ENCODE results near the gene DOCK2.
"Not testable (repeated sequence)": the region's sequence is repeated elsewhere in the genome, so short reads cannot be mapped to it uniquely, and the experiment has no call there.

Gene DOCK2

DNA sequence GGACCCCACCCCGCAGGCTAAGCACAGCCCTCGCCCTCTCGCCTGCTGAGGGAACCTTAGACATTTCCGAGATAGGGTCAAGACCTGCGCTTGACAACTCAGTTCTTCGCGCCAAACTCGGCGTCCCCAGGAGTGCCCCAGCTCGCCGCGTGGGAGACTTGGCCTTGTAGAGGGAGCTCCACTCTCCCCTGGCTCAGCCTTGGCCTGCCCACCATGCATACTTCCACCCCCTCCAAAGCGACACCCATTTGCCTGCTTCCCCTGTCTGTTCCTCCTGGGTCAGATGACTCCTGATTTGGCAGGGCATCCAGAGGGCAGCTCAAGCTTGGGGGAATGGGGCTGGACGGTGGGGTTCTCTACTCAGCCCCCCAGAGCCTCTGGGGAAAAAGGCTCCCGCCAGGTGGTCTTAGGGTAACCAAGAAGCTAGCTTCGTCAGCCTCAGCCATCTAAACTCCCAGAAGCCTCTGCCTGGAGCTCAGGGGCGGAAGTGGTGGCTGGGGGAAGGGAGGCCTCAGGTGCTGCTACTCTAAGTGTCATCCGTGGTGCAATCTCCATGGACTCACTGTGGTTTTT is 560 bp downstream of the DOCK2 start:
- peak in 1 of 2 donors; percentile 43 for DNase-seq (ENCODE audit: low read depth in 2 of 2)

DNA sequence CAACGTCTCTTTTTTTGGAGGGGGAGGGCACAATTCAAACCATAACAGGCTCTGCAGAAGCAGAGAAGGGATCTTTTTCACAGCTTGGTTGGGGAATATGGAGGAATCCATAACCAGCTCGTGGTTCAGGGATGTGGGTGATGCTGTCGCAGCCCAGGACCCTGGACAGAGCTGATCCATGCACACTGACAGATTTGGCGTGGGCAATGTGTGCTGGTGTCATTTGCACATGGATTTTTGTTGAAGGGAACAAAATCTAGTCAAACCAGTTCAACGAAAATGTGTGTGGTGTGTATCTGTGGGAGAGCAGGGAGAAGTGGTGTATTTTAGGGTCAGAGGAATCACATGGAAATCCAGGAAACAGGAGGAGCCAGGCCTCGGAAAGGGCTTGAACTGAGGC is 4.2 kb downstream of the DOCK2 start:
- DNase-seq (ENCODE audit: low read depth in 2 of 2) = no peak

DNA sequence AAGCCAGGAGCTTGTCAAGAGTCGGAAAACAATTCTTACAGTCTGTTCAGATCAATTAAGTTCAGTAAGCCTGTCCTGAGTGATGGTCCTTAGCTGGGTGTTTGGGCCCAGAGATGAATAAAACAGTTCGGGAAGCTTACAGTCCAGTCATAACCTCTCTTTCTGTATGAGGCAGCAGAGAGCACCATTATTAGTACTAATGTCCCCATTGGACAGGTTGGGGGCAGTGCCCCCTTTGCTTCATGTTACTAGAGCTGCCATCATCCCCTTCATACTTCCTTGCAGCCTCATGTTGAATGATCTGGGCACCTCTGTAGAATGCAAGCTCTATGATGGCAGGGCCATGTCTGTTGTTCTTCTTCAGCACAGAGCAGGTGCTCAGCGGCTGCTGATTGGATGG is 9.8 kb downstream of the DOCK2 start:
- DNase-seq (ENCODE audit: low read depth in 2 of 2) = no peak

DNA sequence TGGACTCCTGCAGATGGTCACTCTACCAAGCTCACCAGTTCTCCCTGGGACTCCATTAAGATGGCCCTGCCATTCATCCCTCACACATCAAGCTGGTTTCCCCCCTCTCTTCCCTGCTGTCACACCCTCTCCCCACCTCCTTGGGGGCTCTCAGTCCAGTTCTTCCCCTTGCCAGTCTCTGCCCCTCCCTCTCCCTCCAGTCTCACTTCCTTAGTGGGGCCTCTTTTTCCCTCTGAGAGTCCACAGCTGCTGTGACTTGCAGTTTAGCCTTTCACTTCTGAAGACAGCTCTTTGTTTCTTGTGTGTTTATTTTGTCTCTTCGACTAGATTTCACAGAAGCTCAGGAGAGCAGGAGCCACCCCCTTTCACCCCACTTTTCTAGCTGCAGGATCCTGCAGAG is 10.5 kb downstream of the DOCK2 start:
- no peak for DNase-seq (ENCODE audit: low read depth in 2 of 2)

DNA sequence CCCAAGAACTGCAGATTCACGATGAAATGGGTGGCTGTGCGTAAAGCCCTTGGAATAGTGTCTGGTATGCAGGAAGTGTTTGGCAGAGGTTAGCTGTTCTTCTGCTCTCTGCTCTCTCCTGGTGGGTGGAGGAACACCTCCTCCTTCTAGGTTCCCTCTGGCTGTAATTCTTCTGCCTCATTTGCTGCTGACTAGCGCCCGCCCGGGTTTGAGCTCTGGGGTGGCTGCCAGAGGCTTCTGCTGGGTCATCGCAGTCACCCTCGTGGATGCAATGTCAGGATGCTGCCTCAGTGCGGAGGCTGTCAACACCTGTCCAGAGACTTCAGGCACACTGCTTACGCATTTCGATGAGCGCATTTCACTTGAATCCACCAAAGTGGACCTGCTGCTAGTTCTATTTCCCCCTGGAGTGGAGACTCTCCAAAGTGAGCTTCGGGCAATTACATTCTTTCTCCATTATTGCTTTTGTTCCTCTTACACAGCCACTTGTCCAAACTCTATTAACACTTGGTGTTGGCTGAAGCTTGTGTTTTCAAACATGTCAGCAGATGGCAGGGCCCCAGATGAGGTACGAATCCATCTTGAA is 11.7 kb downstream of the DOCK2 start:
- no peak for DNase-seq (ENCODE audit: low read depth in 2 of 2)

DNA sequence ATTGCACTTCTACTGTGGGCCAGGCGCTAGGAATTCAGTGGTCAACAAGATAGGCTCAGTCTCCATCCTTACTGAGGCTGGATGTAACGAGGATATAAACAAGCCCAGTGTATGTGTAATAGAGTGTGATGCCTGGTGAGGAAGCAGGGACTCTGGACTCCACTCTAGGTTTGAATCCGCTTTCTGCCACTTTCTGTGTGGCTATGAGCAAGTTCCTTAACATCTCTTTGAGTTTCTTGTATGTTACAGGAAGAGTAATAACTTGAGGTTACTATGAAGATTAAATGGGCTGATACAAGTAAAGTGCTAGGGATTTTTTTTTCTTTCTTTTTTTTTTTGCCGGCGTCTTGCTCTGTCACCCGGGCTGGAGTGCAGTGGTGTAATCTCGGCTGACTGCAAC is 12.4 kb downstream of the DOCK2 start:
- no peak for DNase-seq (ENCODE audit: low read depth in 2 of 2)

DNA sequence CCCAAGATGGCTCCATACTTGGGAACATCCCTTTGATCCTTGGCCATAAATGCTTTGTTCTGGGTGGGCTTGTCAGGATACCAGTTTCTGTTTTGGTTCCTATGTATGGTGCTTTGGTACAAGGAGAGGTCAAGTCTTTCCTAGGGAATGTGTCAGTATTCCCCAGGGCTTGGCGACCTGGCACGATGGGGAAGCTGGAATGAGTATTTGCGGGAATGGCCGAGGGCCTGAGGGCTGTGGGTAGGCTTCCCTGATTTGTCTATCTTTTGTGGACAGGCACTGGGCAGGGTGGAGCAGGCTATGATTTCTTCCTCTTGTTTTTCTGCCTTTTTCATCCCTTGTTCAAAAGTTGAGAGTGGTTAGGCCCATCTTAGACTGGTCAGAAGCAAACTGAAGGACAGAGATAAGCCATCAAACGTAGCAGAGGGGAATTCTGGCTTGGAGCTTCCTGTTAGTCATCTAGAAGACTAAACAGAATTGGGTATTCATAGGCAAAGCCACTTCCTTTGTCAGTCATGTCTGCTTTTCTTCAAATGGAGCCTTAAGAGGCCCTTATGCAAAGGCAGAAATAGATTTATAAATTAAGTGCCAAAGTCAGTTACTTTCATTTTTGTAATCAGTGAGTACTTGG is 13.7 kb downstream of the DOCK2 start:
- no peak for DNase-seq (ENCODE audit: low read depth in 2 of 2)

DNA sequence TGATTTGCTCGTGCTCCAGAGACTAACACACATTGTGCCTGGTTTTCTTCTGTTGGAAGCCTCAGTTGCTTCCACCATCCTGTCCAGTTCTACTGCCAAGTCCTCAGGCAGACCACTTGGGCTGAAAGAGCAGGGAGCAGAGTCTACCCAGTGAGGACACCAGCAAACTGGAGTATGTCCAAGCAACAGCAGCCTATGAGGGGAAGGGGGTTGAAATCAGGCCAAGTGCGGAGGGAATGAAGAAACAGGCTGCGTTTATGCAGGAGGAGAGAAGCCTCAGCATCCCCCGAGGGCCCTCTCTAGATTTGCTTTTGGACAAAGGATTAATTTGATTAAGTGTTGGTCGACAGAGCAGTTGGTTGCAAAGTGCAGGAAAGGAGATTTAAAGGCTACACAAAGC is 14.5 kb downstream of the DOCK2 start:
- no peak for DNase-seq (ENCODE audit: low read depth in 2 of 2)

DNA sequence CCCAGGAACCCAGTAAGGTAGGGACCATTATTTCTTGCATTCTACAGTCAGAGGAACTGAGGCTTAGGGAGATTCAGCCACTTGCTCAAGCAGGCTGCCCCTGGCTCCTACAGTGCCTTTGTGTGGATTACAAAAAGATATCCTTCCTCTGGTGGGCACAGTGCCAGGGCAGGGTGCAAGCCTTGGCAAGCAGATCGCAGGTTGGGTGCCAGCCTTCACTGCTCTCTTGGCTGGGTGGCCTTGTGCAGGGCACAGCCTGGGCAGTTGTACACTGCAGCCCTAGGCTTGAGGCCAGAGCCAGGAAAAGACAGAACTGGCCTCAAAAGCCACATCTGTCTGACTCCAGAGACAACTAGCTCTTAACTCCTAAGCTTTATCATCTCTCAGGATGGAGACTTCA is 15.0 kb downstream of the DOCK2 start:
- no peak for DNase-seq (ENCODE audit: low read depth in 2 of 2)

DNA sequence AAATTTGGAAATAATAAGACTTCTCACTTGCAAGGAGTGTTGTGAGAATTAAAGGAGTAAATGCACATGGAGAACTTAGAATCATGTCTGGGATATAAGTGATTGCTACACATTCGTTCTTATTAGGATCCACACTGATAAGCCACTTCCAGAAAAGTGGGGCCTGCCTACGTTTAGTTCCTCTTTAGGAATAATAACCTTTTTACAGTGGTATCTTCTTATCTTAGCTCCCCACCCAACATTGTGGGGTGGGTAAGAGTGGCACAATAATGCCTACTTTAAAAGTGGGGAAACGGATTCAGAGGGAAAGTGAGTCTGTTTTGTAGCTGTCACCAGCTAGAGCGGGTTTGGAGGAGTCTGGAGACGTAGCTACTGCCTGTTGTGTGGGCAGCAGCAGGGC is 16.0 kb downstream of the DOCK2 start:
- DNase-seq (ENCODE audit: low read depth in 2 of 2) = no peak

DNA sequence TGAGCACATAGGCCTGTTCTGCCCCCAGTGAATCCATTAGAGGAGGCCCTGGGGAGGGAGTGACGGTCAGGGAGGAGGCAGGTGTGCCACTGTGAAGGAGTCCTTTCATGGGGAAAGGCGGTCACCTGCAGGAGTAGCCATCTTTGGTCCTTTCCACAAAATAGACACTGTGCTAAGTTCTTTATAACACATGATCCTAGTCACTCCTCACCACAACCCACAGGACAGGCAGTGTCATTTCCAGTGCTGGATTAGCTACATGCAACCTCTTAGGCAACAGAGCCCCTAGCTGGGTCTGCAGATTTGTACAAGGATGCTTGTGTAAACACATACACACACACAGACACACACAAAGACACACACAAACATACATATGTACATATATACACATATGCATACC is 18.3 kb downstream of the DOCK2 start:
- no peak for DNase-seq (ENCODE audit: low read depth in 2 of 2)

DNA sequence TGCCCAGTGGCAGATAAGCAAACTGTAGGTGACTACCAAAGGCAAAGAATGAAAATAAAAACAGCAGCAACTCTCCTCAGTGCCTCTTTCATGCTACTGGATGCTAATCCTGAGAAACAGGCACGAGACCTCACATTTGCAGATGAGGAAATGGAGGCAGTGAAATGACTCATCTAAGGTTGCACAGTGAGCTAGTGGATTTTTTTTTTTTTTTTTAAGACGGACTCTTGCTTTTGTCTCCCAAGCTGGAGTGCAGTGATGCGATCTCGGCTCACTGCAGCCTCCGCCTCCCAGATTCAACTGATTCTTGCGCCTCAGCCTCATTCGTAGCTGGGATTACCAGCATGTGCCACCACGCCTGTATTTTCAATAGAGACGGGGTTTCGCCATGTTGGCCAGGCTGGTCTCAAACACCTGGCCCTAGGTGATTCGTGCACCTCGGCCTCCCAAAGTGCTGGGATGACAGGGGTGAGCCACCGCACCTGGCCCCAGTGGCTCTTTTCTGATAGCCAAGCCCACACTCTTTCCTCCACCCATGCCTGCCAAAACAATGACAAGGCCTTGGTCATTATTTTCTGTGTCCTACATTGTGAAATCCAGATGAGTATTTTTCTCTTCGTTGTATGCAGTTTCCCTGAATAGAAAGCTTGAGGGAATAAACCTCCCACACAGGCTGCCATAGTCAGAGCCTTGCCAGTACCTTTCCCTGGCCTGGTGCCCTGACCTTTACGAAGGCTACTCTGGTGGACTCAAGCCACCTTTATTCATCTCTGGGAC is 19.2 kb downstream of the DOCK2 start:
- no peak for DNase-seq (ENCODE audit: low read depth in 2 of 2)

DNA sequence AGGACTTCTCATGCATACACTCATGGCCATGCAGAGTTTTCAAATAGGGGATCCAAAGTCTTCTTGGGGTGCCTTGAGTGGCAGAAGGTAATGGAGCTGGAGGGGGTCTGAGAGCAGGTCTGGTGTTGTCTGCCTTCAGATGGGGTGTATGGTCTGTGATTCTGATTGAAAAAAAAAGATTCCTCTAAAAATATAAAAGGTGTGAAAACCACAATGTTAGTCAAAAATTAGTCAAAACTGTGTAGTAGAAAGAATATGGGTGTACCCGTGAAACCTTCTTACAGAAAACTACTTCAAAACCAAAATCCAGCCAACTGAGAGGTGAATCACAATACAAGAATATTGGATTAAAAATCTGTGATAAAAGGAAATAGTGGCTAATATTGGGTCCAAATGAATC is 20.1 kb downstream of the DOCK2 start:
- no peak for DNase-seq (ENCODE audit: low read depth in 2 of 2)

DNA sequence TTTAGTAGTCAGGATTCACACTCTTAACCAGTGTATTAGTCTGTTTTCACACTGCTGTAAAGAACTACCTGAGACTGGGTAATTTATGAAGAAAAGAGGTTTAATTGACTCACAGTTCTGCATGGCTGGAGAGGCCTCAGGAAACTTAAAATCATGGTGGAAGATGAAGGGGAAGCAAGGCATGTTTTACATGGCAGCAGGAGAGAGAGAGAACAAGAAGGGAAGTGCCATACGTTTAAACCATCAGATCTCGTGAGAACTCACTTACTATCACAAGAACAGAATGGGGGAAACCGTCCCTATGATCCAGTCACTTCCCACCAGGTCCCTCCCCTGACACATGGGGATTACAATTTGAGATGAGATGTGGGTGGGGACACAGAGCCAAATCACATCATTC is 25.4 kb downstream of the DOCK2 start:
- not testable (repeated sequence) for DNase-seq (ENCODE audit: low read depth in 2 of 2)

DNA sequence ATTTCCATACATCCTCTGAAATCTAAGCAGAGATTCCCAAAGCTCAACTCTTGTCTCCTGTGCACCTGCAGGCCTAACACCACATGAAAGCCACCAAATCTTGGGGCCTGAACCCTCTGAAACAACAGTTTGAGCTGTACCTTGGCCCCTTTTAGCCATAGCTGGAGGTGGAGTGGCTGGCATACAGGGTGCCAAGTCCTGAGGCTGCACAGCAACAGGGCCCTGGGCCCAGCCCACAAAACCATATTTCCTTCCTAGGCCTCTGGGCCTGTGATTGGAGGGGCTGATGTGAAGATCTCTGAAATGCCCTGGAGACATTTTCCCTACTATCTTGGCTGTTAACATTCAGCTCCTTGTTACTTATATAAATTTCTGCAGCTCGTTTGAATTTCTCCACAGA is 26.5 kb downstream of the DOCK2 start:
- no peak for DNase-seq (ENCODE audit: low read depth in 2 of 2)

DNA sequence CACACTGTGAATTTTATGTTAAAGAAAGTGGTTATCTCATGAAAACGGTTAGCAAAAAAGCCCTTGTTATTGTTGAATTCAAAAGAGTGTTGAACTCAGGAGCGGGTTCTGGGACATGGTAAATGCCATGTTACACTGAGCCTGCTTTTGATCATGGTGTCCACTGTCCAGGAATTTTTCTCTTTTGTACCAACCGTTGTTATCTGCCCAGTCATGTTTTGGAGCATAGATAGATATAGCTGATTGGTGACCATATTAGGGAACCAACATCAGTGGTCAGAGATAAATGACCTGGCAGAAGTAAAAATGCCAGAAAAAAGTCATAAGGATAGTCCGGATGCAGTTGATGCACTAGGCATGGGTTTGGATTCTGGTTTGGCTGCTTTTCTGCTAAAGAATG is 29.3 kb downstream of the DOCK2 start:
- no peak for DNase-seq (ENCODE audit: low read depth in 2 of 2)

DNA sequence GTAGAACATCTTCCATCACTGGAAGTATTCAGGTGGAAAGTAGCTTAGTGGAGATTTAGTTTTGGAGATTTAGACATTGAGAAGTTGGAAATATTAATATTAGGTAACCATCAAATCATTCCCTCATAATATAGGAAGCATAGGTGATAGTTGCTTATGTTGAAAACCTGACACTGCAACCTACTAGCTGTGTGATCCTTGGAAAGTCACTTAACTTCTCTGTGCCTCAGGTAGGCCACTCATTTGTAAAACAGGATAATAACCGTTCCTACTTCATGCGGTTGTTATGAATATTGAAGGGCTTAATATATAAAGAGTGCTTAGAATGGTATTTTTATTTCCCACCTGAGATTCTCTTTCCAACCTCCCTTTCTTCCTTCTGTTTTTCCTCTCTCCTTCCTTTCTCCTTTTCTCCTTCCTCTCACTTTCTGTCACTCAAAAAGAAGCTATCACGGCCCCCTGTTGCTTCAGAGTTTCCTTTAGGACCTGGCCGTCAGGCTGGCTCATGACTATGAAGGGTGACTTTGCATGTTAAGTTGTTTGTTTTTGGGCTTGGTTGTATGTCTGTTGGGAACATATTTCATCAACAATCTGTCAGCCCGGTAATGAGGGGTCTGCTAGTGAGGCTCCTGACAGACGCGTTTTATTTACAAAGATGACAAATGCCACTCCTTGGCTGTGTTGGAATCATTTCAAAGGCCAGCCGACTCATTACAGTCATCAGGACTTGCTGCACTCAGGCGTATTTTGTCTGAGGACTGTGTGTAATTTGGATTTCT is 31.0 kb downstream of the DOCK2 start:
- DNase-seq (ENCODE audit: low read depth in 2 of 2) = no peak

DNA sequence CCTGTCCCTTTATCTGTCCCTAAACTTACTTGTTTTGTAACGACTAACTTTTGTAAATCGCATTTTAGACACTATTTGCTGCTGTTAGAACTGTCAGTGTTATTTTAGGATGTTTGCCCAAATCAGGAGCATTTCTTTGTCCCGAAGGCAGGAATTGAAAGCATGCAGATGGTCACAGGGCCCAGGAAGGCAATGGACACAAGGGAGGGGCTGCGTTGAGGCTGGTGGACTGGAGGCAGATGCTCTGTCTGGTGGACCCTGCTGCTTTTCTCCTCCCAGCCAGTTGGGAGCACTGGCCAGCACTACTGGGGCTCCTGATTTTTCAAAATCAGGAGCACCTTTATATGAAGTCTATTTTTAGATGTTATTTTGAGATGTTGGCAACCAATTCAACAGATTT is 31.7 kb downstream of the DOCK2 start:
- DNase-seq (ENCODE audit: low read depth in 2 of 2) = no peak

DNA sequence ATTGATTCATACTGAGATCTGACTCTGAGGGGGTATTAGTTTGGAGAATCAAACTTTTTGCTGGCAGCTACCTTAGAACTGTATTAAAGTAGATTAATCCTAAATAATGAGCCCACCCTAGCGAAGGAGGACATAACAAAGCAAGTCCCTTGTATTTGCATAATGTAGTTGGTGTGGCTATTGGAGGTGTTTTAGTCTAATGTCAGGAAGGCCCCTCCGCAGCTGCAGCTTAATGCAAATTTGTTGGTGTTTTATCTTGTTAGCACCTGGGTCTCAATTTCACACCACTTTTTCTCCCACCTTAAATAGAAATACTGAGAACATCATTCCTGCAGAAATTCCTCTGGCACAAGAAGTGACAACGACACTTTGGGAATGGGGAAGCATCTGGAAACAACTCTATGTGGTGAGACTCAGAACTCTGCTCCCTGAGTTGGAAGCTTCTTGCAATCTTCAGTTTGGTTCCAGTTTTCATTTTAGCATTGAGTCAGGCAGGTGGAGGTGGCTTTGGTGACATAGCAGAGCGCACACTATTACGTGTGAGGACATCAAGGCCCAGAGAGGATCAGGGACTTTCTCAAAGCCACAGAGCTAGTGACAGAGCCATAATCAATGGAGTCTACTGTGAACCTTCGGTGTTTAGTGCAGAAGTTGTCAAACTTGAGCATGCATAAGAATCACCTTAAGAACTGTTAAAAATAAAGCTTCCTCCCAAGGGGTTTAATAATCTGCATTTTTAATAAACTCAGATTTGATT is 33.9 kb downstream of the DOCK2 start:
- no peak for DNase-seq (ENCODE audit: low read depth in 2 of 2)

DNA sequence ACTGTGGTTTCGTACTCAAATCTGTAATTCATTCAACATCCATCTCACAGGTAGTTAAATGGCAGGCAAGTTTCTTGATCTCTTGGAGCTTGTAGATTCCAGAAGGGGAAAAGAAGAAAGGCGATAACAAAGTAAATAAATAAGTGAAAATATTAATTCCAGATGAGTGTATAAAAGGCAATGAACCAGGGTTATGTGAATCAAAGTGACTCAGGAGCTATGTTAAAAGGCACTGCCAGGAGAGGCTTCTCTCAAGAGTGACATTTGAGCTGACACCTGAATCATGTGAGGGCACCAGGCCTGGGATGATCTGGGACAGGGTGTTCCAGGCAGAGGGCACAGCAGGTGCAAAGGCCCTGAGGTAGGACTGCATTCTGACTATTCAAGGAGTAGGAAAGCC is 45.0 kb downstream of the DOCK2 start:
- DNase-seq (ENCODE audit: low read depth in 2 of 2) = no peak

DNA sequence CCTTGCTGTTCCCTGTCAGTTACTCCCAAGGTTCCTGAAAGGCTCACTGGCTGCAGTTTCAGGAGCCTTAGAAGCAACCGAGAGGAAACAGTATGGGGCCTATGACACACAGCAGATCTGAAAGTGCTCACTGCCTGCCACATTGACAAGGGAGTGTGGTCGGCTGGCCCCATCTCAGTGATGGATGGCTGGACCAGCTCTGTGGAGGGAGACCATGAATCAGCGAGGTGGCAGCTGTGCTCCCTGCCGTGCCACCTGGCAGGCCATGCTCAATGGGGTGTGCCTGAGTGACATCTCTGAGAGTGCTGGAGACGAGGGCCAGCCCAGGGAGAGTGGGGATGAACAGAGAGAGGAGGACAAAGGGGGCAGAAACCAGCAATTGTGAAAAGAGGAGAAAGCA is 49.1 kb downstream of the DOCK2 start:
- DNase-seq (ENCODE audit: low read depth in 2 of 2) = no peak

DNA sequence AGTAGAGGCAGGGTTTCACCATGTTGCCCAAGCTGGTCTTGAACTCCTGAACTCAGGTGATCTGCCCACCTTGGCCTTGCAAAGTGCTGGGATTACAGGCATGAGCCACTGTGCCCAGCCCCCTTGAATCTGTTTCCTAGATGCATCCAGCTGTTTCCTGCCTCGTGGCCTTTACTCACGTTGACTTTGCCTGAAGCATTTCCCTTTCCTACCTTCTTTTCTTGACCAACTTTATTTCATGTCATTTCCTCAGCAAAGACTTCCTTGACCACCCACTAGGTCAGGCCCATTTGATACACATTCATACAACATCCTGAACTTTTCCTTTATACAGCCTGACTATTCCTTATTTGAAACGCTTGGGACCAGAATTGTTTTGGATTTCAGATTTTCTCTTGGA is 51.0 kb downstream of the DOCK2 start:
- DNase-seq (ENCODE audit: low read depth in 2 of 2) = no peak

All from stimulated activated CD8-positive, alpha-beta memory T cell treated with anti-CD3 and anti-CD28 coated beads, Interleukin-2, amount 100 ng/mL, for 1 hour (primary cell).